ENCODE results near the gene SELENOO.

GRCh38 chr22:50167689-50168489, 32.9 kb upstream of the SELENOO start:
- TF ChIP-seq, protein P1, sequence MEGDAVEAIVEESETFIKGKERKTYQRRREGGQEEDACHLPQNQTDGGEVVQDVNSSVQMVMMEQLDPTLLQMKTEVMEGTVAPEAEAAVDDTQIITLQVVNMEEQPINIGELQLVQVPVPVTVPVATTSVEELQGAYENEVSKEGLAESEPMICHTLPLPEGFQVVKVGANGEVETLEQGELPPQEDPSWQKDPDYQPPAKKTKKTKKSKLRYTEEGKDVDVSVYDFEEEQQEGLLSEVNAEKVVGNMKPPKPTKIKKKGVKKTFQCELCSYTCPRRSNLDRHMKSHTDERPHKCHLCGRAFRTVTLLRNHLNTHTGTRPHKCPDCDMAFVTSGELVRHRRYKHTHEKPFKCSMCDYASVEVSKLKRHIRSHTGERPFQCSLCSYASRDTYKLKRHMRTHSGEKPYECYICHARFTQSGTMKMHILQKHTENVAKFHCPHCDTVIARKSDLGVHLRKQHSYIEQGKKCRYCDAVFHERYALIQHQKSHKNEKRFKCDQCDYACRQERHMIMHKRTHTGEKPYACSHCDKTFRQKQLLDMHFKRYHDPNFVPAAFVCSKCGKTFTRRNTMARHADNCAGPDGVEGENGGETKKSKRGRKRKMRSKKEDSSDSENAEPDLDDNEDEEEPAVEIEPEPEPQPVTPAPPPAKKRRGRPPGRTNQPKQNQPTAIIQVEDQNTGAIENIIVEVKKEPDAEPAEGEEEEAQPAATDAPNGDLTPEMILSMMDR (IDR thresholded peaks at IDR 0.05), result no peak
- TF ChIP-seq REST (IDR thresholded peaks at IDR 0.05; ENCODE audit: insufficient read depth in 1 of 2, low read depth in 2 of 2, low read length in 1 of 2), result no peak
- TF ChIP-seq POLR2AphosphoS5 (IDR thresholded peaks at IDR 0.05; ENCODE audit: low read depth, low read length), result no peak
- TF ChIP-seq TCF7L2 (IDR thresholded peaks at IDR 0.05; ENCODE audit: low read depth, low read length), result no peak
- no peak for TF ChIP-seq SIN3A (IDR thresholded peaks at IDR 0.05; ENCODE audit: borderline replicate concordance, insufficient read depth, low read depth, low read length)
